Endothelial cell of umbilical vein (primary cell): ENCODE measurements around the gene APOBEC4.

ENCODE experiments used
- EZH2 ChIP-seq: IDR thresholded peaks from 2 replicates; pipeline ENCODE4 v1.6.1; 2012; ENCODE audit warnings: borderline replicate concordance, low read depth, mild to moderate bottlenecking, moderate library complexity, low read length, inconsistent platforms; ENCODE audit not compliant: severe bottlenecking
- MYC ChIP-seq: IDR thresholded peaks from one replicate; pipeline ENCODE4 v1.6.1; 2011; ENCODE audit warnings: mild to moderate bottlenecking, low read depth, low read length
- POLR2A ChIP-seq: IDR thresholded peaks from 2 replicates; pipeline ENCODE4 v1.6.1; 2012; ENCODE audit warnings: low read depth, mild to moderate bottlenecking, control low read depth, low read length
- POLR2AphosphoS5 ChIP-seq: IDR thresholded peaks from 2 replicates; pipeline ENCODE4 v1.6.1; 2012; ENCODE audit warnings: low read depth, mild to moderate bottlenecking, control low read depth, low read length, moderate library complexity; ENCODE audit not compliant: insufficient read depth
- TF ChIP-seq, protein P1 (sequence below), 2 donors: IDR thresholded peaks; 1 replicate in 1 of 2; 2 replicates in 1 of 2; pipeline ENCODE4 v1.5.1; 2011; ENCODE audit warnings: low read length in 2 of 2, mild to moderate bottlenecking in 2 of 2, moderate library complexity in 2 of 2, control low read depth in 1 of 2, inconsistent platforms in 1 of 2, low read depth in 1 of 2; ENCODE audit not compliant: insufficient read depth in 1 of 2; ENCODE audit errors: extremely low read depth in 1 of 2
- TF ChIP-seq, protein P2 (sequence below): IDR thresholded peaks from 2 replicates; pipeline ENCODE4 v1.6.1; 2011; ENCODE audit not compliant: insufficient read depth, insufficient read length

DNA sequence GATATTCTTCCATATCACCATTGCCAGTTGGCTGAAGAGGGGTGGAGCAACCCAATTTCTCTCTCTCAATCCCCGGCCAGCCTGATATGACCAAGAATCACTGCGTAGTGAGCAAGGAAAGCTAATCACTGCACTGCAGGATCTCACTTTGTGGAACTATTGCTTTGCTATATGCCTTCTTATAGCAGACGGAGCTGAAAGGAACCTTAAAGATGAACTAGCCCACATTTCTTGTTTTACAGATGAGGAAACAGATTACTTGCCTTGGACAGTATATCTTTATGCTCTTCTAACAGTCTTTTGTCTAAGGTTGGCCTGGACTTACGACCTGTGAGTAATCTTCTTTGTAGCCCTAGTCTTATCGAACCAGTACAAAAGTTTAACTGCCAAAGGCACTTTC is 7.6 kb downstream of the APOBEC4 start:
- TF ChIP-seq, protein P1, sequence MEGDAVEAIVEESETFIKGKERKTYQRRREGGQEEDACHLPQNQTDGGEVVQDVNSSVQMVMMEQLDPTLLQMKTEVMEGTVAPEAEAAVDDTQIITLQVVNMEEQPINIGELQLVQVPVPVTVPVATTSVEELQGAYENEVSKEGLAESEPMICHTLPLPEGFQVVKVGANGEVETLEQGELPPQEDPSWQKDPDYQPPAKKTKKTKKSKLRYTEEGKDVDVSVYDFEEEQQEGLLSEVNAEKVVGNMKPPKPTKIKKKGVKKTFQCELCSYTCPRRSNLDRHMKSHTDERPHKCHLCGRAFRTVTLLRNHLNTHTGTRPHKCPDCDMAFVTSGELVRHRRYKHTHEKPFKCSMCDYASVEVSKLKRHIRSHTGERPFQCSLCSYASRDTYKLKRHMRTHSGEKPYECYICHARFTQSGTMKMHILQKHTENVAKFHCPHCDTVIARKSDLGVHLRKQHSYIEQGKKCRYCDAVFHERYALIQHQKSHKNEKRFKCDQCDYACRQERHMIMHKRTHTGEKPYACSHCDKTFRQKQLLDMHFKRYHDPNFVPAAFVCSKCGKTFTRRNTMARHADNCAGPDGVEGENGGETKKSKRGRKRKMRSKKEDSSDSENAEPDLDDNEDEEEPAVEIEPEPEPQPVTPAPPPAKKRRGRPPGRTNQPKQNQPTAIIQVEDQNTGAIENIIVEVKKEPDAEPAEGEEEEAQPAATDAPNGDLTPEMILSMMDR (IDR thresholded peaks at IDR 0.05; ENCODE audit: extremely low read depth in 1 of 2, insufficient read depth in 1 of 2, low read depth in 1 of 2, low read length in 2 of 2), result no peak
- TF ChIP-seq POLR2AphosphoS5 (no peak), MYC (no peak), POLR2A (no peak), EZH2 (no peak)
- TF ChIP-seq, protein P2, sequence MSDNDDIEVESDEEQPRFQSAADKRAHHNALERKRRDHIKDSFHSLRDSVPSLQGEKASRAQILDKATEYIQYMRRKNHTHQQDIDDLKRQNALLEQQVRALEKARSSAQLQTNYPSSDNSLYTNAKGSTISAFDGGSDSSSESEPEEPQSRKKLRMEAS, result no peak
